ENCODE data around the gene MTUS2.

DNA sequence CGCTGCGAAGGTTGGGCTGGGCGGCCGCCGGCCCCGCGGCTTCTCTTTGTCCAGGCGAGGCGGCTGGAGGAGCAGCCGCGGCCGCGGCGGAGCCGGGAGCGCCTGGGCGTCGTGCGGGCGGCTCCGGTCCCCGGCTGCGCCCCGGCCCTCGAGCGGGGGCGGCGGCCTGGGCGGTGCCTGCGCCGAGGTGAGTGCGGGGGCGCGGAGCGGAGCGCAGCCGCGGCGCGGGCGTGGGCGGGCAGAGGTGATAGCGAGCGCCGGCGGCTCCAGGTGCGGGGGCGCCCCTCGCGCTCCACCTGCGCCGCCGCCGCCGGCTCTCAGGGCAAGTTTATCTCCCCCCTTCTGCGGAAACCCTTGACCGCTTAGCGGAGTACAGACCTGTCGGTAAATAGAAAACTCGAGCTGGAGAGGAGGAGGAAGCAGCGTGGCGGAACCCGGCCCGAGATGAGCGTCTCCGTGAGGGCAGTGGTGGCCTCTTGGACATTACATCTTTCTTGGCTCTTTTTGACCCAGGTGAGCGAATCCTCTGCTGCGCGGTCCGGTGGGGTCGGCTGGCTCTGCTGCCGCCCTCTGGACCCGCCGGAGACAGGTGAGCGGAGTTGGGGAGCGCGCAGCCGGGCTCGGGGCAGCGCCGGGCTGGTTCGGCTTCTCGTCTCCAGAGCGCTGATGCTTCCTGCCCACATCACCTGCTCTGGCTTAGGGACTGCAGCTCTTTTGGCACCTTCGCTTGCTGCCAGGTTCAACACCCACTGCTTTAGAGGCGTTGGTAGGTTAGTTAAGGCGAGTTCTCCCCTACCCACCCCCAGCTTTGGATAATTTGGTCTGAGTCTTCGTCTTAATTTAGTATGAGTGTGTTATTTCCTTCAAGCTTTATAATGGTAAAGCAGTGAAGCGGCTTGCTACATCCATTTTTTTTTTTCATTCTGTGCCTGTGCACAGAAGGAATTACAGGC is at the start of gene MTUS2:
- TF ChIP-seq, protein P1, sequence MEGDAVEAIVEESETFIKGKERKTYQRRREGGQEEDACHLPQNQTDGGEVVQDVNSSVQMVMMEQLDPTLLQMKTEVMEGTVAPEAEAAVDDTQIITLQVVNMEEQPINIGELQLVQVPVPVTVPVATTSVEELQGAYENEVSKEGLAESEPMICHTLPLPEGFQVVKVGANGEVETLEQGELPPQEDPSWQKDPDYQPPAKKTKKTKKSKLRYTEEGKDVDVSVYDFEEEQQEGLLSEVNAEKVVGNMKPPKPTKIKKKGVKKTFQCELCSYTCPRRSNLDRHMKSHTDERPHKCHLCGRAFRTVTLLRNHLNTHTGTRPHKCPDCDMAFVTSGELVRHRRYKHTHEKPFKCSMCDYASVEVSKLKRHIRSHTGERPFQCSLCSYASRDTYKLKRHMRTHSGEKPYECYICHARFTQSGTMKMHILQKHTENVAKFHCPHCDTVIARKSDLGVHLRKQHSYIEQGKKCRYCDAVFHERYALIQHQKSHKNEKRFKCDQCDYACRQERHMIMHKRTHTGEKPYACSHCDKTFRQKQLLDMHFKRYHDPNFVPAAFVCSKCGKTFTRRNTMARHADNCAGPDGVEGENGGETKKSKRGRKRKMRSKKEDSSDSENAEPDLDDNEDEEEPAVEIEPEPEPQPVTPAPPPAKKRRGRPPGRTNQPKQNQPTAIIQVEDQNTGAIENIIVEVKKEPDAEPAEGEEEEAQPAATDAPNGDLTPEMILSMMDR (IDR thresholded peaks at IDR 0.05) = no peak
- no peak for TF ChIP-seq POLR2A (IDR thresholded peaks at IDR 0.05)
- TF ChIP-seq POLR2AphosphoS5 (IDR thresholded peaks at IDR 0.05) = no peak
